Measurements from ENCODE around the gene ZNF358. TPM values are rescaled to one million over a fixed set of nuclear protein-coding genes. Genes with fewer than 3 reads are reported as not detected.

ZNF358 gene
- polyA plus RNA-seq, 1 donor, result 68.0 TPM

DNA sequence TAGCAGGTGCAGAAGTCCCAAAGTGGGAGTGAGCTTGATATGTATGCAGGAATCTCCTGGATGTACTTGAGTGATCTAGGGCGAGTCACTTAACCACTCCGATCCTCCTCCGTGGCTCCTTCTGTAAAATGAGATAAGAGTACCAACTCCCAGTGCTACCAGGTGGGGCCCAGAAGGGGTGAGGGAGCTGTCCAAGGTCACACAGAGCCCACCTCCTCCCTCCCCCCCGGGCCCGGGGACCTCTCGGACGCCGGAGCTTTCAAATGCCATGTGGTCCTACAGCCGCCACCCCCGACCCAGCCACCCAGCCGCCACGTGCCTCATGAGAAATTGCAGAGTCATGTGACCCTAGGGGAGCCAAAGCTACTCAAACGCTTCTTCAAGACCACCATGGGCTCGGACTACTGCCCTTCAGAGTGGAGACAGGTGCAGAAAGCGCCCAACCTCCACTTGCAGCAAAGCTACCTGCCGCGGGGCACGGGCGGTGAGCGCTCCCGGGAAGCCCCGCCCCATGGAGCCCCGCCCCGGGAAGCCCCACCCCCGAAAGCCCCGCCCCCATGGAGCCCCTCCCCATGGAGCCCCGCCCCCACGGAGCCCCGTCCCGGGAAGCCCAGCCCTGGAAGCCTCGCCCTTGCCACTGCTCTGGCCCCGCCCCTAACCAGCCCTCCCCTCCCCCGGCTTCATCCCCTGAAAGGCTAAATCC is 10.1 kb upstream of the ZNF358 start:
- H3K27ac ChIP-seq (ENCODE audit: low read length), result no peak overlapping the region

DNA sequence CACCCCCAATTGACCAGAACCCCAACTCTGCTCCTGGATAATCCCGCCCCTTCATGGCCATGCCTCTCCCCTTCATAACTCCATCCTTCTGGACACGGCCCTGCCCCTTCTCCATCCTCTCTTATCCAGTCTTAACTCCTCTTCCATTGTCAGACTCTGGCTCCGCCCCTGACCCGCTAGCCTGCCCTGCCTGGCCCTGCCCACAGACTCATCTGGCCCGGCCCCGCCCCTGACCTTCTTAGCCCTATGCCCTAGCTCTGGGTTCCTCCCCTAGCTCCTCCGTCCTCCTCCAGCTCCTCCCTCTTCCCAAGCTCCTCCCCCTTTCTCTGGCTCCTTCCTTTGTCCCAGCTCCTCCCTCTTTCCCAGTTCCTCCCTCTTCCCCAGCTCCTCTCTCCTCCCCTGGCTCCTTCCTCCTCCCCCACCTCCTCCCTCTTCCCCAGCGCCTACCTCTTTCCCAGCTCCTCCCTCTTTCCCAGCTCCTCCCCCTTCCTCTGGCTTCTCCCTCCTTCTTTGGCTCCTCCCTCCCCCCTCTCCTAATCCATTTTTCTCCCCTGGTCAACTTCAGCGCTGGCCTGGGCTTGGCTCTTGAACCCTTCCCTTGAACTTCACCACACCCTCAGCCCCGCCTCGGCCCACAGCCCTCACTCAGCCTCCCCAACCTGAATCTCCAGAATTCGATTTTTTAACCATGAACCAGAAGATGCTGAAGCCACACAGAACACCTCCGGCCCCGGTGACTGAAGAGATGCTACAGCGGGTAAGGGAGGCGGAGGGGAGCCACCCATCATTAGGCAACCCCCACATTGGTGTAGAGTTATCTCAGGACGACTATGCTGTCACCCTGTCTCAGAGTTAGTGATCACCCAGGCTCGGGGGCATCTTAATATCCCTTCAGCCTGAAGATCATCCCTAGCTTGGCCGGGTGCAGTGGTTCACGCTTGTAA is 9.2 kb upstream of the ZNF358 start:
- no peak overlapping the region for H3K4me3 ChIP-seq (ENCODE audit: low read length)
- no peak overlapping the region for H3K27ac ChIP-seq (ENCODE audit: low read length)
- no peaks in the 10 kb centered on the region for H3K36me3 ChIP-seq (ENCODE audit: control insufficient read depth, insufficient read depth, low read length)
- peaks cover 12% of the 10 kb centered on the region for H3K4me1 ChIP-seq (ENCODE audit: control insufficient read depth, insufficient read depth, low read length)
- WGBS (ENCODE audit: insufficient coverage, low lambda C conversion rate), result 0% methylated on average over 1 of the region's 20 CpGs
- peaks cover 8% of the 10 kb centered on the region for H3K9me3 ChIP-seq (ENCODE audit: control insufficient read depth, low read depth, low read length)
- peaks cover 2% of the 10 kb centered on the region for H3K27me3 ChIP-seq (ENCODE audit: control insufficient read depth, insufficient read depth, low read length)
- peak; percentile 82 to 86 for DNase-seq

More for the DNA sequence above, 10.1 kb upstream of the ZNF358 start:
- no CpG with 5 or more reads among the region's 33 CpGs for WGBS (ENCODE audit: insufficient coverage, low lambda C conversion rate)
- peaks cover 5% of the 10 kb centered on the region for H3K27me3 ChIP-seq (ENCODE audit: control insufficient read depth, insufficient read depth, low read length)
- peaks cover 12% of the 10 kb centered on the region for H3K4me1 ChIP-seq (ENCODE audit: control insufficient read depth, insufficient read depth, low read length)
- peaks cover 8% of the 10 kb centered on the region for H3K9me3 ChIP-seq (ENCODE audit: control insufficient read depth, low read depth, low read length)
- no peaks in the 10 kb centered on the region for H3K36me3 ChIP-seq (ENCODE audit: control insufficient read depth, insufficient read depth, low read length)
- DNase-seq, result peak in 1 of 2 donors; percentile 63
- H3K4me3 ChIP-seq (ENCODE audit: low read length), result peak overlapping the region; percentile 21

DNA sequence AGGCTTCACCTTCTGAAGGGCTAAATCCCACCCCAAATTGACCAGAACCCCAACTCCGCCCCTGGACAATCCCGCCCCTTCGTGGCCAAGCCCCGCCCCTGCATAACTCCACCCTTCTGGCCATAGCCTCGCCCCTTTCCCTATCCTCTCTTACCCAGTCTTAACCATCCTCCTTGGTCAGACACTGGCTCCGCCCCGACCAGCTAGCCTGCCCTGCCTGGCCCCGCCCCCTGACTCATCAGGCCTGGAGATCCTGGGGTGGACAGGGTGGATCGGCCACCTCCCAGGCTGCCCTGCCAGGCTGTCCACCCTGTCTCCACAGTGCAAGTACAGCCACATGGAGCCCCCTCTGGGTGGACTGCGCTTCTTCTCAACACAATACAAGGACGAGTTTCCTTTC is 8.0 kb upstream of the ZNF358 start:
- peak in 1 of 2 donors; percentile 40 for DNase-seq
- 60% methylated on average over 2 of the region's 11 CpGs for WGBS (ENCODE audit: insufficient coverage, low lambda C conversion rate)

DNA sequence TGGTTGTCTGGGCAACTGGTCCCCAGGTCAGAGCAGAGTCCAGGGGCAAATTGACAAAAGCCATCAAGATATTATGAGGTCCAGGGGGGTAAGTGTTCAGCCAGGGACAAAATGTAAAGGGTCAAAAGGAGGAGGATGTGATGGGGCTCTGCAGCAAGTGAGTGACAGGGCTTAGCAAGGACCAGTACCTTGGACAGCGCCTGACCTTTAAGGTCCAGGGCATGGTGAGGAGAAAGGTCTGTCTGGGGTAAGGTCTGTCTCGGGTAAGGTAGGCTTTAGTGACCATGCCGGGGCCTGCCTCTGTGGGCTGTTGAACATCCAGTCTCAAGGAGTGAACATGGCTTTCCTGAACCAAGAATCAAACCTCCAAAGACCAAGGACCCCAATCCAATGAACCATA is 6.3 kb upstream of the ZNF358 start:
- no peak for DNase-seq
- H3K4me3 ChIP-seq (ENCODE audit: low read length), result no peak overlapping the region
- WGBS (ENCODE audit: insufficient coverage, low lambda C conversion rate), result no CpG with 5 or more reads among the region's 3 CpGs

More for the DNA sequence above, 8.0 kb upstream of the ZNF358 start:
- Histone ChIP-seq H3K4me3 (ENCODE audit: low read length) (no peak overlapping the region), H3K27me3 (ENCODE audit: control insufficient read depth, insufficient read depth, low read length) (peaks cover 2% of the 10 kb centered on the region), H3K4me1 (ENCODE audit: control insufficient read depth, insufficient read depth, low read length) (peaks cover 12% of the 10 kb centered on the region), H3K36me3 (ENCODE audit: control insufficient read depth, insufficient read depth, low read length) (no peaks in the 10 kb centered on the region), H3K27ac (ENCODE audit: low read length) (no peak overlapping the region), H3K9me3 (ENCODE audit: control insufficient read depth, low read depth, low read length) (peaks cover 8% of the 10 kb centered on the region)

DNA sequence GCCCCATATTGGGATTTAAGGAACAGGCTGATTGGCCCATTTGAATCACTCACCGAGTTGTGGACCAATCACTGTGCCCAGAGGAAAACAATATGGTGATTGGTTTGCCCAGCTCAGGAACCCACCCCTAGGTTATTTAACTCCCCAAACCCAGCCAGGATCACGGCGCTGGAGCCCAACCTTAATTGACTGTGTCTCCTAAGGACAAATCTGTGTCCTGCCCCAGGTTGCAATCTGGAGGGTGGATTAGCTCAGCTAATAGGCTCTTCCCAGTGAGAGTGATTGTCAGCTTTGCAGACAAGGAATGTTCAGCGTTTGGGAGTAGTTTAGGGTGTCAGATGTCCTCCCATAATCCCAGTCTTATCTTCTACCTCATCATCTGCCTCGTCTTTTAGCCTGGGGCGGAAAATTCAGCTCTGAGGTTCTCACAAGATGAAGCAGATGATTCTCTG is 3.5 kb upstream of the ZNF358 start:
- Histone ChIP-seq H3K4me1 (ENCODE audit: control insufficient read depth, insufficient read depth, low read length) (peaks cover 16% of the 10 kb centered on the region), H3K4me3 (ENCODE audit: low read length) (no peak overlapping the region), H3K27me3 (ENCODE audit: control insufficient read depth, insufficient read depth, low read length) (no peaks in the 10 kb centered on the region), H3K9me3 (ENCODE audit: control insufficient read depth, low read depth, low read length) (no peaks in the 10 kb centered on the region), H3K27ac (ENCODE audit: low read length) (no peak overlapping the region), H3K36me3 (ENCODE audit: control insufficient read depth, insufficient read depth, low read length) (no peaks in the 10 kb centered on the region)
- DNase-seq, result no peak
- 30% methylated on average over 2 of the region's 6 CpGs for WGBS (ENCODE audit: insufficient coverage, low lambda C conversion rate)

More for the DNA sequence above, 6.3 kb upstream of the ZNF358 start:
- Histone ChIP-seq H3K9me3 (ENCODE audit: control insufficient read depth, low read depth, low read length) (peaks cover 8% of the 10 kb centered on the region), H3K36me3 (ENCODE audit: control insufficient read depth, insufficient read depth, low read length) (no peaks in the 10 kb centered on the region), H3K27ac (ENCODE audit: low read length) (no peak overlapping the region), H3K4me1 (ENCODE audit: control insufficient read depth, insufficient read depth, low read length) (peaks cover 11% of the 10 kb centered on the region), H3K27me3 (ENCODE audit: control insufficient read depth, insufficient read depth, low read length) (no peaks in the 10 kb centered on the region)

DNA sequence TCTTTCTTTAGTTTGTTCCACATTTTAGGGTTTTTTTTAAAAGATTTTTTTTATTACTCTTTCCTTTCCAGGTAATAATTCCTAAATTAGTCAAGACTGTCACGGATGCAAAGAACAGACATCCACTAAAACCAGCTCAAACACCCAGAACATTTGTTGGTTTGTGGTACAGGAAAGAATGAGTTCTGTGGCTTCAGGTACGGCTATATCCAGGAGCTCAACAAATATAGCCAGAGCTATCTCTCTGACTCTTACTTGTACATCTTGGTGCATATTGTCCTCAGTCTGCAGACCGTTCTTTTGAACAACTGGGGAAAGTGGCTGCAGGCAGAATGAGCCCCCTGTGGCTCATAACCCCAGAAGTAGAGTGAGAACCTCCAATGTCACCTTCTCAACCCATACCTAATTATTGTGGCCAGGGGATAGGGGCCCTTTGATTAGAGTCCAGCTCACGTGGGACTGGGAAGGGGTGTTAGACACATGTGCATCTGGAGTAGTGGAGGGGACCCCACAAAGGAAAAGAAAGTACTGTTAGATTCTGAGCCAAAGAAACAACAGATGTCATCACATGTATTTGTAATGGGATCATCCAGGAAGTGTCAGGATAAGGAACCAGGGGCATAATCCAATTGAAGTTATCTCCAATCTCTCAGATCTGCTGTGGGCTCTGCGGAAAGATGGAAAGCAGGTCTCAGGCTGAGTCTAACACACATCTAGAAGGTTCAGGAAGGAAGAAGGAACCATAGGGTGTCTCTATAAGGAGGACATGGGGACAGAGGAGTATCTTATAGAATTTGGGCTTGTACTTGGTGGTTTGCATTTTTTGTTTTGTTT is 1.9 kb upstream of the ZNF358 start:
- Histone ChIP-seq H3K27me3 (ENCODE audit: control insufficient read depth, insufficient read depth, low read length) (no peaks in the 10 kb centered on the region), H3K9me3 (ENCODE audit: control insufficient read depth, low read depth, low read length) (no peaks in the 10 kb centered on the region), H3K36me3 (ENCODE audit: control insufficient read depth, insufficient read depth, low read length) (peaks cover 2% of the 10 kb centered on the region), H3K27ac (ENCODE audit: low read length) (no peak overlapping the region), H3K4me3 (ENCODE audit: low read length) (no peak overlapping the region), H3K4me1 (ENCODE audit: control insufficient read depth, insufficient read depth, low read length) (peaks cover 16% of the 10 kb centered on the region)
- DNase-seq, result no peak
- WGBS (ENCODE audit: insufficient coverage, low lambda C conversion rate), result 87% methylated on average over 3 of the region's 5 CpGs

DNA sequence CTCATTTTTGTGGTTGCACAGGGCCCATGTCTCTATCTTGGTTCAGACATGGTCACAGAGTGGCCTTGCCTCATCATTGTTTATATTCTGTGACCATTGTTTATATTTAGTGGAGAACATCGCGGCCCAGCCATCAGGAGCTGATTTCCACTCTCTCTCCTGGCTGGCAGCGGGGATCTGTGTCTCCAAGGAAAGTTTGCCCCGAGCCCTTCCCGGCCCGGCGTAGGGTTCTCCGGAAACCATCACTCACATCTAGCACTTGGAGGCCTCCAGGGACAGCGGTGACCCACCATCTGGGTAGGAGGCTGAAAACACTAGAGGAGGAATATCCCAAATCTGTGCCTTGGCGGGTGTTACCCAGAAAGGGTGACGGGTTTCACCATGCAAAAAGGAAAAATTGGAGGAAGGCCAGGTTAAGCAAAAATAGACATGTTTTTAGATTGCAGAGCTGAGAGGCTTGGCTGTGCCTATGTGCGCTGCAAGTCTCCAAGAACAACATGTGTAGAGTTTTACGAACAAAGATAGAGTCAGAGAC is 726 bp upstream of the ZNF358 start:
- no peaks in the 10 kb centered on the region for H3K27me3 ChIP-seq (ENCODE audit: control insufficient read depth, insufficient read depth, low read length)
- H3K27ac ChIP-seq (ENCODE audit: low read length), result peak overlapping the region; percentile 42
- peak in 1 of 2 donors; percentile 24 for DNase-seq
- H3K36me3 ChIP-seq (ENCODE audit: control insufficient read depth, insufficient read depth, low read length), result peaks cover 9% of the 10 kb centered on the region
- H3K4me1 ChIP-seq (ENCODE audit: control insufficient read depth, insufficient read depth, low read length), result peaks cover 16% of the 10 kb centered on the region
- H3K4me3 ChIP-seq (ENCODE audit: low read length), result peak overlapping the region; percentile 40
- 92% methylated on average over 4 of the region's 13 CpGs for WGBS (ENCODE audit: insufficient coverage, low lambda C conversion rate)
- peaks cover 5% of the 10 kb centered on the region for H3K9me3 ChIP-seq (ENCODE audit: control insufficient read depth, low read depth, low read length)

DNA sequence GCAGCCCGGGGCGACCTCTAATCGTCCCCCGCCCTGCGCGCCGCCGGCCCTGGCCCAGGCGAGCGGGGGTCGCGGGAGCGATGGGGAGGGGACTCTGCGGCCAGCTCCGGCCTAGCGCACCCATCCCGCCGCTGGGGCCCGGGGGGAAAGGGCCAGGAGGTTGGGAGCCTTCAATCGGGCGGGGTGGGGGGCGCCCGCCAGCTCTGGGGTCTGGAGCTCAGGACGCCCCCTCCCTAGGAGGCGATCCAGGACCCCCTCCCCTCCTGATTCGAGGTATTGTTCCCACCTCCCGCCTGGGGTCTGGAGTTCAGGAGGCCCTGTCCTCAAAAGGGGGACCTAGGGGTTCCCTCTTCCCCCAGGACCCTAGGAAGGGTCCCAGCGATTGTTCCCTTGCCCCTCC is 430 bp downstream of the ZNF358 start:
- Histone ChIP-seq H3K36me3 (ENCODE audit: control insufficient read depth, insufficient read depth, low read length) (peaks cover 13% of the 10 kb centered on the region), H3K27ac (ENCODE audit: low read length) (peak overlapping the region; percentile 48), H3K4me3 (ENCODE audit: low read length) (peak overlapping the region; percentile 92), H3K27me3 (ENCODE audit: control insufficient read depth, insufficient read depth, low read length) (no peaks in the 10 kb centered on the region), H3K4me1 (ENCODE audit: control insufficient read depth, insufficient read depth, low read length) (peaks cover 16% of the 10 kb centered on the region), H3K9me3 (ENCODE audit: control insufficient read depth, low read depth, low read length) (peaks cover 5% of the 10 kb centered on the region)
- WGBS (ENCODE audit: insufficient coverage, low lambda C conversion rate), result no CpG with 5 or more reads among the region's 28 CpGs
- DNase-seq, result peak in 1 of 2 donors; percentile 24

DNA sequence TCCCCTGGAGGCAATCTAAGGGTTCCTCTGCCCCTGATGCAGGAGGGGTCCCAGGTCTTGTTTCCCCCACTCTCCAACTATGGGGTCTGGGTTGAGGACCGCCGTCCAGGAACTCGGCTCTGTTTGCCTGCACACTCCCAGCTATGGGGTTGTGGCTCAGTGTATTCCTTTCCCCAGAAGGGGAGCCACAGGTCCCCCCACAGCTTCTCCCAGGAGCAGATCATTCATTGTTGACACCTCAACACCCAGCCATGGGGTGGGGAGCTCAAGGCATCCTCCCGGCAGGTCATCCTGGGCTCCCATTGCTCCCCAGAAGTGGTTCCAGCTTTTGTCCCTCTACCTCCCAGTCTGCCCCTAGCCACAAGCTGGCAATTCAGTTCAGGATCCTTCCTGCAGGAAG is 975 bp downstream of the ZNF358 start:
- H3K27ac ChIP-seq (ENCODE audit: low read length), result peak overlapping the region; percentile 48
- H3K4me1 ChIP-seq (ENCODE audit: control insufficient read depth, insufficient read depth, low read length), result peaks cover 20% of the 10 kb centered on the region
- H3K36me3 ChIP-seq (ENCODE audit: control insufficient read depth, insufficient read depth, low read length), result peaks cover 13% of the 10 kb centered on the region
- peak overlapping the region; percentile 92 for H3K4me3 ChIP-seq (ENCODE audit: low read length)
- no peaks in the 10 kb centered on the region for H3K27me3 ChIP-seq (ENCODE audit: control insufficient read depth, insufficient read depth, low read length)
- WGBS (ENCODE audit: insufficient coverage, low lambda C conversion rate), result no CpG with 5 or more reads among the region's 4 CpGs
- H3K9me3 ChIP-seq (ENCODE audit: control insufficient read depth, low read depth, low read length), result peaks cover 5% of the 10 kb centered on the region
- DNase-seq, result no peak

Measured in large intestine (tissue), 3 donors.